K562 (cell line): Measurements from ENCODE around the gene SMCO4. TPM values are rescaled to one million over a fixed set of nuclear protein-coding genes. Genes with fewer than 3 reads are reported as not detected.

Experiments used
- ATAC-seq: fragments of 200-7000 bp; cut with Tn5 transposase; 3 replicates; pipeline ENCODE4 v1.9.1; 2020; ENCODE audit warnings: moderate library complexity
- BruUV-seq: library from RNA; stranded (reverse); fragments of 400-500 nt; replicated peaks from 2 replicates; lab custom pipeline; 2021; lab: Mats Ljungman, UMichigan
- CTCF ChIA-PET: fragments of 300-600 bp; formaldehyde crosslinking; extraction: SDS; loops from one replicate; lab custom pipeline; 2021; ENCODE audit warnings: low intra/inter-chr PET ratio; lab: Yijun Ruan, JAX
- POLR2A ChIA-PET: fragments of 300-600, 350-650 bp; sonication (Branson Sonifier 250); formaldehyde crosslinking; extraction: SDS; loops from one replicate; lab custom pipeline; 2021; ENCODE audit warnings: antibody characterized with exemption, inconsistent platforms; lab: Yijun Ruan, JAX
- DNase-seq, 4 experiments: peaks; one replicate each; pipeline versions ENCODE4 v3.0.0 to v3.0.0-alpha.2; 2011 to 2018; ENCODE audit warnings: low spot score in 3 of 4, mixed read lengths in 3 of 4; ENCODE audit errors: extremely low read depth in 1 of 4
- FAIRE-seq: peaks from 2 replicates; lab custom pipeline; 2011; peaks lifted over from hg19 to GRCh38; lab: Jason Lieb, UNC
- H2AFZ ChIP-seq: 2 replicates; pipeline ENCODE4 v1.6.0; 2011; ENCODE audit warnings: low read depth, low read length, control low read depth, inconsistent platforms
- H3K27ac ChIP-seq: fragments of 200-600 bp; 3 replicates; pipeline ENCODE4 v1.8.0; 2011; ENCODE audit warnings: low read depth, mild to moderate bottlenecking, control low read depth, inconsistent platforms, low read length, moderate library complexity, mixed read lengths; ENCODE audit errors: extremely low read depth
- H3K27me3 ChIP-seq, 2 experiments: fragments of 300-600 bp in 1 of 2; 2 replicates in 1 of 2; 3 replicates in 1 of 2; pipeline versions ENCODE4 v1.6.0 to v1.8.0; 2011; ENCODE audit warnings: inconsistent platforms in 2 of 2, low read length in 2 of 2, mild to moderate bottlenecking in 1 of 2, mixed read lengths in 1 of 2, moderate library complexity in 1 of 2; ENCODE audit not compliant: control insufficient read depth in 2 of 2, insufficient read depth in 2 of 2
- H3K36me3 ChIP-seq: fragments of 300-600 bp; 3 replicates; pipeline ENCODE4 v1.8.0; 2011; ENCODE audit warnings: mild to moderate bottlenecking, low read length, inconsistent platforms; ENCODE audit not compliant: control insufficient read depth, insufficient read depth
- H3K4me1 ChIP-seq, 2 experiments: fragments of 200-600 bp in 1 of 2; replicated peaks in 1 of 2; 2 replicates in 1 of 2; 3 replicates in 1 of 2; pipeline versions ENCODE4 v1.5.1 to v1.8.0; 2011; ENCODE audit warnings: inconsistent platforms in 2 of 2, low read length in 2 of 2, mild to moderate bottlenecking in 1 of 2, mixed read lengths in 1 of 2, moderate library complexity in 1 of 2; ENCODE audit not compliant: control insufficient read depth in 2 of 2, insufficient read depth in 2 of 2
- H3K4me2 ChIP-seq: 2 replicates; pipeline ENCODE4 v1.6.1; 2011; ENCODE audit warnings: low read length, control low read depth, inconsistent platforms, mixed read lengths; ENCODE audit not compliant: insufficient read depth
- H3K4me3 ChIP-seq: fragments of 200-600 bp; sonication (generic), shearing (Covaris generic); 2 replicates; pipeline ENCODE4 v1.5.1; 2016; ENCODE audit warnings: control low read depth, inconsistent platforms
- H3K79me2 ChIP-seq: fragments of 200-600 bp; 3 replicates; pipeline ENCODE4 v1.8.0; 2011; ENCODE audit warnings: low read length, inconsistent platforms; ENCODE audit not compliant: control insufficient read depth, insufficient read depth
- H3K9ac ChIP-seq, 2 experiments: 2 replicates each; pipeline versions ENCODE4 v1.6.0 to v1.6.1; 2011; ENCODE audit warnings: low read depth in 2 of 2, low read length in 2 of 2, control low read depth in 1 of 2, inconsistent platforms in 1 of 2, mild to moderate bottlenecking in 1 of 2, mixed read lengths in 1 of 2; ENCODE audit not compliant: insufficient read depth in 1 of 2
- H3K9me1 ChIP-seq: one replicate; pipeline ENCODE4 v1.6.0; 2011; ENCODE audit warnings: inconsistent platforms, mild to moderate bottlenecking, low read length, moderate library complexity; ENCODE audit not compliant: control insufficient read depth, insufficient read depth
- H3K9me3 ChIP-seq: replicated peaks from 2 replicates; pipeline ENCODE4 v1.5.1; 2011; ENCODE audit warnings: low read depth, low read length, inconsistent platforms; ENCODE audit not compliant: control insufficient read depth, insufficient read depth
- H4K20me1 ChIP-seq: replicated peaks from 2 replicates; pipeline ENCODE4 v1.6.1; 2011; ENCODE audit warnings: low read length, inconsistent platforms, mixed read lengths; ENCODE audit not compliant: control insufficient read depth, insufficient read depth
- BMI1 ChIP-seq: fragments of 150-350 bp; IDR thresholded peaks from 2 replicates; pipeline ENCODE4 v1.6.1; 2014; ENCODE audit warnings: low read length
- GABPB1 ChIP-seq: sonication (generic); formaldehyde crosslinking; IDR thresholded peaks from 2 replicates; pipeline ENCODE4 v1.8.0; 2022; ENCODE audit warnings: mild to moderate bottlenecking, missing genetic modification reagents
- GTF2A2 ChIP-seq: IDR thresholded peaks from 2 replicates; pipeline ENCODE4 v1.6.1; 2016; ENCODE audit warnings: mild to moderate bottlenecking, missing genetic modification characterization, missing compliant biosample characterization
- KAT2B ChIP-seq: IDR thresholded peaks from one replicate; pipeline ENCODE4 v1.6.1; 2012; ENCODE audit warnings: low read depth, mild to moderate bottlenecking, control low read depth, inconsistent platforms, low read length, moderate library complexity
- SMARCC2 ChIP-seq: fragments of 450-650 bp; IDR thresholded peaks from 2 replicates; pipeline ENCODE4 v1.6.1; 2017; ENCODE audit warnings: antibody characterized with exemption, moderate library complexity, mild to moderate bottlenecking, low read depth
- TCF7L2 ChIP-seq: fragments of 150-350 bp; IDR thresholded peaks from 2 replicates; pipeline ENCODE4 v1.6.1; 2016; ENCODE audit warnings: low read depth, mild to moderate bottlenecking, low read length, moderate library complexity
- TEAD4 ChIP-seq, 2 experiments: sonication (generic) in 1 of 2; formaldehyde crosslinking in 1 of 2; IDR thresholded peaks; 2 replicates each; pipeline versions ENCODE4 v1.6.1 to v1.8.0; 2012 to 2022; ENCODE audit warnings: borderline replicate concordance in 1 of 2, inconsistent platforms in 1 of 2, low read length in 1 of 2, mild to moderate bottlenecking in 1 of 2, missing genetic modification reagents in 1 of 2
- ZBTB43 ChIP-seq: sonication (generic); formaldehyde crosslinking; IDR thresholded peaks from 2 replicates; pipeline ENCODE4 v1.8.0; 2023; ENCODE audit warnings: mild to moderate bottlenecking, missing genetic modification reagents
- ZBTB9 ChIP-seq: fragments of 450-650 bp; formaldehyde crosslinking; IDR thresholded peaks from 2 replicates; pipeline ENCODE4 v1.4.0; 2020; ENCODE audit warnings: mild to moderate bottlenecking, moderate library complexity
- ZEB2 ChIP-seq: fragments of 450-650 bp; IDR thresholded peaks from 2 replicates; pipeline ENCODE4 v1.6.1; 2016
- ZNF316 ChIP-seq: fragments of 450-650 bp; IDR thresholded peaks from 2 replicates; pipeline ENCODE4 v1.6.1; 2016
- WGBS: fragments of 100-300 bp; shearing (Covaris generic); methylation state at CpG from one replicate; pipeline ENCODE4 v1.1.6; 2016; ENCODE audit warnings: low coverage, mixed read lengths; ENCODE audit not compliant: insufficient coverage; ENCODE audit errors: missing lambda C conversion rate; 5-methylcytosine and 5-hydroxymethylcytosine counted together
- in situ Hi-C: fragments of 300-500 bp; cut with MboI; formaldehyde crosslinking; loops from 4 replicates; pipeline ENCODE4 v1.15.0; 2018; ENCODE audit warnings: inconsistent platforms, mixed read lengths
- intact Hi-C: fragments of 100-400 bp; cut with micrococcal nuclease; formaldehyde crosslinking; loops from 2 replicates; pipeline ENCODE4 v1.14.2; 2022
- polyA plus RNA-seq, 8 experiments: library from polyadenylated mRNA; depleted of rRNA in 4 of 8; stranded (reverse) in 5 of 8; unstranded in 3 of 8; fragments of >200 nt; fragmentation: Nextera tagmentation in 2 of 8; fragmentation: Illumina TruSeq in 1 of 8; extraction: Ambion mirVana in 2 of 8; extraction: Trizol in 1 of 8; gene quantifications; 2 replicates each; pipeline versions ENCODE4 v1.2.1 to v1.2.3, GENCODE V29; 2011 to 2014; ENCODE audit warnings: inconsistent platforms in 1 of 8, missing spikeins in 1 of 8
- total RNA-seq, 7 experiments: library from RNA; depleted of rRNA in 6 of 7; stranded (reverse); fragments of >200 nt in 6 of 7; fragmentation: Illumina TruSeq in 2 of 7; extraction: Trizol in 2 of 7; gene quantifications; 2 replicates each; pipeline versions ENCODE4 v1.2.1 to v1.2.3, GENCODE V29; 2011 to 2021; ENCODE audit warnings: low replicate concordance in 1 of 7
- TF ChIP-seq, protein P1 (sequence below): fragments of 250-450 bp; sonication (Bioruptor Pico); IDR thresholded peaks from 2 replicates; pipeline ENCODE4 v1.5.0; 2021; ENCODE audit warnings: mild to moderate bottlenecking, moderate library complexity
- TF ChIP-seq, protein P2 (sequence below): IDR thresholded peaks from 2 replicates; pipeline ENCODE4 v1.6.1; 2011; ENCODE audit not compliant: insufficient read length; ENCODE audit errors: extremely low read depth

Gene SMCO4
- total and polyA plus RNA-seq, 9 of the 15 experiments (the other 6 are each of a cell fraction or from before 2014, with no cell fraction given), result 1.8 to 27.8 (median 15.3) TPM

- TF ChIP-seq, protein P1, sequence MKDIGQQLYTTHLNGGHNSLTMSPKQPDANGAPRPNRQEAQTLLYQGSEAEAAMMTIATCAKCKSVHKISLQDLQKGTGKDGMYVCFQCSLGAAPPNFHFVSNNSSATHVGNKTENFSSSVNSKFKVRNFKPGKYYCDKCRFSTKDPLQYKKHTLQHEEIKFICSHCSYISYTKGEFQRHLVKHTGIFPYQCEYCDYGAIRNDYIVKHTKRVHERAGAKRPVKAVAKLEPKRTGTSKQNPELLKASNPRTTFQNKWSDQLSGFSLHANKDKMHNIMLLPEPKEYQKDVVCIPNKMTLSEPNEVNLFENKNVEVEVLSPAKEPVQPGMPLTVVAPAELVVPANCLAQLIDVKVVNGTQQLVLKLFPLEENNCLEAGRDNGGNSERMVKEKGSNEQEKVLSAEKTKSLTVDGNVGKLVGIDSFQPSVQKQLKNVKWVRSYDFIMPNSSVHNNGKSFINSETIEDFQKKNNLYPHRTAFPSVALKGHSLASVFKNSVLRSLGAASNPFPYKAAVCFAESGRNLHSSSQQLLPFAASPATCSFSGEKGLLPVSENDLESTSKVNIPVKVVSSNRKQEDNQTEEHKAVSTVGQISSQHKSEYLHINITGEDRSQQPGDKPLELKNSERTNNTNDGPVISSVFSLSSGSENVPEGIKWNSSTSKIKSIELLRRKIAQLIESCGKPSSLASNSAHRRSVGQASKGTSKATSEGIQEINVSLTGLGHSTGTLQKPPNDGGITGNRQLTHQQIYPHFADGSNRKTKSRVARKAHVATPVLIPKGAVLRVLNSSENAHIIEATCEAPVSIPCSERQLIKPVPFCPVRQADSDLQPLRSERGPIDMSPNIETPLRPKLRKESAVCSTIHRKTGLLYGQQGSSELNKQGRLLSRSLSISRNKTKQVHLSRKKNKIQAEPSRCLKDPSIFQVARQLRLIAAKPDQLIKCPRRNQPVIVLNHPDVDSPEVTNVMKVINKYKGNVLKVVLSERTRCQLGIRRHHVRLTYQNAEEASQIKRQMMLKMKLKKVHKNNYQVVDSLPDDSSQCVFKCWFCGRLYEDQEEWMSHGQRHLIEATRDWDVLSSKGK (CRISPR knock-in tag), result no peak
- no peak for TF ChIP-seq KAT2B
- no peak for TF ChIP-seq GTF2A2 (tag)
- no peak for TF ChIP-seq TCF7L2
Observed at GRCh38 chr11:93530468-93530826, 12.7 kb downstream of the SMCO4 start (continued).

DNA sequence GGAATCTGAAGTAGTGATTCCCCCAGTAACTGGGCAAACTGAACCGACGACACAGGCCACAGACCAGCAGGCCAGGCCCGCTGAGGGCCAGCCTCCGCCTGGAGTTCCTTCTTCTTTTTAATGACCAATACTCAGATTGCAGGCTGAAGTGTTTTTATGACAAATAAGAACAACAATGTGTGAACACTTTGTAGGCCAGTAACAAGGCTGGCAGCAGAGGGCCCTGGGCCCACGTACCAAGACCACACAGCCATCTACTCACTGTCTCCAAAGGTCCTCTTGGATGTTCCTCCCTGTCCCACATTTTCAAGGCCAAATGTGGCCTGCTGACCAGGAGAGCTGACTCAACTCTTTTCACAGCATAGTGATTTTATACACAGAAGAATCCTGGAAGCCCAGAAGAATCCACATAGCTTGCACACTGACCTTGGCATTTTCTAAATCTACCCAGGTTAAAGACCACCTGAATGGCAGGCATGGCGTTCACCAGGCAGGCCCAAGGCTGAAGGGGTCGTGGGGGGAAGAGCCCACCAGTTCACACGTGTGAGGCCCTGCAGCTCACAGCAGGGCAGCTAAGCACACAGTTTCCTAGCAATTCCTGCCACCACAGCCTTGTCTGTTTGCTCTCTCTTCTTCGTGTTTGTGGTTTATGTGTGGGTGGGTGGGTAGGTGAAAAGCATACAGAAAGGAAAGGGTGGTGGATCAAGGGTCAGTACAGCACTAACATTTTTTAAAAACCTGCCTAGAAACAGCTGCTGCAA lies 13.3 kb downstream of the SMCO4 start:
- no peaks in the 10 kb centered on the region for H3K27me3 ChIP-seq
- in situ Hi-C loops, result no loop called here
- DNase-seq (no peak), FAIRE-seq (no peak), ATAC-seq (no peak)
- no peaks in the 10 kb centered on the region for H3K79me2 ChIP-seq
- no peaks in the 10 kb centered on the region for H3K9me3 ChIP-seq
- no peak overlapping the region for H3K27ac ChIP-seq
- no peaks in the 10 kb centered on the region for H3K9me1 ChIP-seq
- intact Hi-C loops, result no loop called here
- 49% methylated on average over 8 of the region's 9 CpGs for WGBS
- no peaks in the 10 kb centered on the region; the same call in 2 of the 3 replicates for H3K36me3 ChIP-seq
- ChIA-PET POLR2A (interaction anchor here (0.6 to 2.0 kb wide), 5 partner anchors 9 to 1214 kb away, joined by 3 to 7 read pairs (median 4); partner anchors contain the start of gene SMCO4), CTCF (no interaction called here)
- no TSS peak for BruUV-seq
- H4K20me1 ChIP-seq, result no peaks in the 10 kb centered on the region; the same call in 1 of the 2 replicates
- no peak overlapping the region for H3K4me2 ChIP-seq
- no peak overlapping the region for H3K9ac ChIP-seq
- H3K4me3 ChIP-seq, result no peak overlapping the region
- H3K4me1 ChIP-seq, result peaks cover 0 to 14% of the 10 kb centered on the region in 2 experiments; a peak in 3 of 5 replicates
- no peak overlapping the region for H2AFZ ChIP-seq
- TF ChIP-seq ZNF316 (peak; percentile 45; the same call in 1 of the 2 replicates), ZBTB43 (CRISPR knock-in tag) (no peak), ZEB2 (no peak), GTF2A2 (tag) (no peak), SMARCC2 (no peak), TEAD4 (IDR thresholded peaks at IDR 0.05; ENCODE audit: low read length) (no peak), TEAD4 (CRISPR knock-in tag; IDR thresholded peaks at IDR 0.05; ENCODE audit: borderline replicate concordance) (no peak), BMI1 (no peak), GABPB1 (CRISPR knock-in tag) (no peak), ZBTB9 (CRISPR knock-in tag) (no peak)
- TF ChIP-seq, protein P2, sequence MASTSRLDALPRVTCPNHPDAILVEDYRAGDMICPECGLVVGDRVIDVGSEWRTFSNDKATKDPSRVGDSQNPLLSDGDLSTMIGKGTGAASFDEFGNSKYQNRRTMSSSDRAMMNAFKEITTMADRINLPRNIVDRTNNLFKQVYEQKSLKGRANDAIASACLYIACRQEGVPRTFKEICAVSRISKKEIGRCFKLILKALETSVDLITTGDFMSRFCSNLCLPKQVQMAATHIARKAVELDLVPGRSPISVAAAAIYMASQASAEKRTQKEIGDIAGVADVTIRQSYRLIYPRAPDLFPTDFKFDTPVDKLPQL, result no peak
